ENCODE measurements around the gene MEOX1.

MEOX1 gene

DNA sequence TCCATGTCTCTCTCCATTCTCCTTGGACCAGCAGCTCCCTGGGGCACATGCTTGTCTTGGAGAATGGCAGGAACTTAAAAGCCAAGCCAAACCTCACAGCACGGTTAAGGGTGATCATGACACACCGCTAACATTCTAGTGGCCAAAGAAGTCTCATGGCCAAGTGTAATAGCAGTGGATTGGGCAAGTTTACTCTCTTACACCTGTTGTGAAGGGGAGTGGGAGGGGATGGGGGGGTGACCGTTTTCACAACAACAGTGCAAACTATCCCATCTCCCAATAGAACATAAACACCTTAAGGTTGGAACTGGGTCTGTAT, 37.7 kb upstream of the MEOX1 start:
- Histone ChIP-seq H3K4me3 (IDR thresholded peaks at IDR 0.05; ENCODE audit: insufficient read depth, low read depth, low read length) (no peak overlapping the region), H3K27ac (no peak overlapping the region), H3K36me3 (ENCODE audit: insufficient read depth) (no peaks in the 10 kb centered on the region), H4K20me1 (ENCODE audit: insufficient read depth) (no peaks in the 10 kb centered on the region), H3K79me2 (ENCODE audit: insufficient read depth, low read depth) (no peaks in the 10 kb centered on the region), H3K27me3 (ENCODE audit: insufficient read depth, low read depth) (peaks cover 37% of the 10 kb centered on the region), H3K4me1 (ENCODE audit: low read depth, poor library complexity, severe bottlenecking) (peaks cover 19% of the 10 kb centered on the region), H3K4me2 (no peak overlapping the region), H2AFZ (ENCODE audit: low read depth) (no peak overlapping the region), H3K9ac (no peak overlapping the region)
- no peak for TF ChIP-seq CTCF (conservative IDR thresholded peaks at IDR 0.05; ENCODE audit: low read depth, low read length)

GRCh38 chr17:43698678-43699437, 37.1 kb upstream of the MEOX1 start:
- H3K4me2 ChIP-seq, result no peak overlapping the region
- H3K27me3 ChIP-seq (ENCODE audit: insufficient read depth, low read depth), result peaks cover 34% of the 10 kb centered on the region
- peaks cover 19% of the 10 kb centered on the region for H3K4me1 ChIP-seq (ENCODE audit: low read depth, poor library complexity, severe bottlenecking)
- no peak overlapping the region for H2AFZ ChIP-seq (ENCODE audit: low read depth)
- no peaks in the 10 kb centered on the region for H3K36me3 ChIP-seq (ENCODE audit: insufficient read depth)
- H3K4me3 ChIP-seq (IDR thresholded peaks at IDR 0.05; ENCODE audit: insufficient read depth, low read depth, low read length), result no peak overlapping the region
- H4K20me1 ChIP-seq (ENCODE audit: insufficient read depth), result no peaks in the 10 kb centered on the region
- no peak overlapping the region for H3K9ac ChIP-seq
- no peaks in the 10 kb centered on the region for H3K79me2 ChIP-seq (ENCODE audit: insufficient read depth, low read depth)
- no peak overlapping the region for H3K27ac ChIP-seq
- TF ChIP-seq CTCF (conservative IDR thresholded peaks at IDR 0.05; ENCODE audit: low read depth, low read length), result no peak

DNA sequence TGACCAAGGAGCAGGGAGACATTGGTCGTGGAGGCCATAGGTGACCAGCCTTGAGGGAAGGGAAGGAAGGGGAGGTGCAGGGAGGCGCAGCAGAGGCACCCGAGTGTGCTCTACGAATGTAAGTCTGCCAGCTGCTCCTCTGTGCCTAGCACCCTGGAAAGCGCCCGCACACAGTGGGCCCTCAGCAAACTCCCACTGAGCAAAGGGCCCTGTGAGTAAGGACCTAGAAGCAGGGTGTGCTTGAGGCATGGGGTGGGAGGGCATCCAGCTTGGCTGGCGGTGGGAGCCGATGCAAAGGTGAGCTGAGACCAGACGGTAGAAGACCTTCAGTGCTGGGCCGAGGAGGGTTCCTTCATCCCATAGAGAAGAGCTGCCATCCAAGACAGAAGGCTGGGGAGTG, 36.2 kb upstream of the MEOX1 start:
- H3K27me3 ChIP-seq (ENCODE audit: insufficient read depth, low read depth), result peaks cover 33% of the 10 kb centered on the region
- no peak overlapping the region for H3K9ac ChIP-seq
- H2AFZ ChIP-seq (ENCODE audit: low read depth), result no peak overlapping the region
- H3K4me3 ChIP-seq (IDR thresholded peaks at IDR 0.05; ENCODE audit: insufficient read depth, low read depth, low read length), result no peak overlapping the region
- H3K4me1 ChIP-seq (ENCODE audit: low read depth, poor library complexity, severe bottlenecking), result peaks cover 19% of the 10 kb centered on the region
- no peak overlapping the region for H3K4me2 ChIP-seq
- no peaks in the 10 kb centered on the region for H3K36me3 ChIP-seq (ENCODE audit: insufficient read depth)
- no peaks in the 10 kb centered on the region for H3K79me2 ChIP-seq (ENCODE audit: insufficient read depth, low read depth)
- H4K20me1 ChIP-seq (ENCODE audit: insufficient read depth), result no peaks in the 10 kb centered on the region
- H3K27ac ChIP-seq, result no peak overlapping the region
- no peak for TF ChIP-seq CTCF (conservative IDR thresholded peaks at IDR 0.05; ENCODE audit: low read depth, low read length)

- Histone ChIP-seq H3K27me3 (ENCODE audit: insufficient read depth, low read depth) (peaks cover 33% of the 10 kb centered on the region), H3K9ac (no peak overlapping the region), H4K20me1 (ENCODE audit: insufficient read depth) (no peaks in the 10 kb centered on the region), H2AFZ (ENCODE audit: low read depth) (no peak overlapping the region), H3K36me3 (ENCODE audit: insufficient read depth) (no peaks in the 10 kb centered on the region), H3K4me2 (no peak overlapping the region), H3K4me3 (IDR thresholded peaks at IDR 0.05; ENCODE audit: insufficient read depth, low read depth, low read length) (no peak overlapping the region), H3K27ac (no peak overlapping the region), H3K79me2 (ENCODE audit: insufficient read depth, low read depth) (no peaks in the 10 kb centered on the region), H3K4me1 (ENCODE audit: low read depth, poor library complexity, severe bottlenecking) (peaks cover 15% of the 10 kb centered on the region)
- TF ChIP-seq CTCF (conservative IDR thresholded peaks at IDR 0.05; ENCODE audit: low read depth, low read length), result no peak
Observed at GRCh38 chr17:43696891-43697290, 35.2 kb upstream of the MEOX1 start.
